H9 (cell line): ENCODE data around the gene NUP98. TPM values are rescaled to one million over a fixed set of nuclear protein-coding genes. Genes with fewer than 3 reads are reported as not detected.

ENCODE experiments used
- DNase-seq: peaks from one replicate; pipeline ENCODE4 v3.0.0-alpha.2; 2017
- H2AFZ ChIP-seq: one replicate; pipeline ENCODE4 v1.6.1; 2013; ENCODE audit warnings: mild to moderate bottlenecking, low read length, control low read depth, moderate library complexity
- H2AK5ac ChIP-seq: 2 replicates; pipeline ENCODE4 v1.6.1; 2013; ENCODE audit warnings: low read length, control low read depth, mixed read lengths; ENCODE audit not compliant: insufficient read length
- H2BK120ac ChIP-seq: one replicate; pipeline ENCODE4 v1.6.1; 2013; ENCODE audit warnings: low read depth, mild to moderate bottlenecking, low read length, control low read depth, inconsistent platforms; ENCODE audit not compliant: poor library complexity, severe bottlenecking
- H2BK12ac ChIP-seq: 2 replicates; pipeline ENCODE4 v1.6.1; 2013; ENCODE audit warnings: low read length, control low read depth, mixed read lengths, low read depth; ENCODE audit not compliant: insufficient read length
- H2BK15ac ChIP-seq: 2 replicates; pipeline ENCODE4 v1.6.1; 2013; ENCODE audit warnings: low read depth, low read length, control low read depth
- H2BK20ac ChIP-seq: one replicate; pipeline ENCODE4 v1.6.1; 2013; ENCODE audit warnings: low read depth, mild to moderate bottlenecking, low read length, control low read depth, inconsistent platforms; ENCODE audit not compliant: poor library complexity, severe bottlenecking
- H2BK5ac ChIP-seq: 2 replicates; pipeline ENCODE4 v1.6.1; 2013; ENCODE audit warnings: low read length, control low read depth, mixed read lengths; ENCODE audit not compliant: insufficient read length
- H3K14ac ChIP-seq: 2 replicates; pipeline ENCODE4 v1.6.1; 2013; ENCODE audit warnings: low read length, control low read depth; ENCODE audit not compliant: insufficient read depth
- H3K18ac ChIP-seq: 2 replicates; pipeline ENCODE4 v1.6.1; 2013; ENCODE audit warnings: low read depth, mild to moderate bottlenecking, mixed read lengths, low read length, control low read depth; ENCODE audit not compliant: insufficient read length
- H3K23ac ChIP-seq: 2 replicates; pipeline ENCODE4 v1.6.1; 2013; ENCODE audit warnings: low read length, control low read depth, mixed read lengths, low read depth; ENCODE audit not compliant: insufficient read length
- H3K23me2 ChIP-seq: 2 replicates; pipeline ENCODE4 v1.6.1; 2013; ENCODE audit warnings: low read depth, mild to moderate bottlenecking, mixed read lengths, low read length, control low read depth; ENCODE audit not compliant: insufficient read length, poor library complexity, severe bottlenecking
- H3K27ac ChIP-seq: 2 replicates; pipeline ENCODE4 v1.5.1; 2013; ENCODE audit warnings: low read length, control low read depth, mixed read lengths, low read depth; ENCODE audit not compliant: insufficient read length
- H3K27me3 ChIP-seq: 2 replicates; pipeline ENCODE4 v1.6.1; 2013; ENCODE audit warnings: low read length, control low read depth, inconsistent platforms; ENCODE audit not compliant: insufficient read depth
- H3K4ac ChIP-seq: 2 replicates; pipeline ENCODE4 v1.6.1; 2013; ENCODE audit warnings: low read depth, mild to moderate bottlenecking, control low read depth, inconsistent platforms, low read length, moderate library complexity
- H3K4me1 ChIP-seq: 2 replicates; pipeline ENCODE4 v1.6.1; 2013; ENCODE audit warnings: low read length, control low read depth, inconsistent platforms; ENCODE audit not compliant: insufficient read depth
- H3K4me2 ChIP-seq: 2 replicates; pipeline ENCODE4 v1.6.1; 2013; ENCODE audit warnings: low read length, control low read depth, mixed read lengths; ENCODE audit not compliant: insufficient read length, insufficient read depth
- H3K56ac ChIP-seq: 2 replicates; pipeline ENCODE4 v1.6.1; 2013; ENCODE audit warnings: low read depth, mild to moderate bottlenecking, mixed read lengths, low read length, control low read depth; ENCODE audit not compliant: insufficient read length
- H3K79me1 ChIP-seq: 2 replicates; pipeline ENCODE4 v1.6.1; 2013; ENCODE audit warnings: low read depth, mild to moderate bottlenecking, moderate library complexity, low read length, control low read depth, inconsistent platforms; ENCODE audit not compliant: insufficient read depth, poor library complexity, severe bottlenecking
- H3K79me2 ChIP-seq: 2 replicates; pipeline ENCODE4 v1.6.1; 2013; ENCODE audit warnings: low read length, control low read depth, inconsistent platforms; ENCODE audit not compliant: insufficient read depth
- H3K9ac ChIP-seq: 2 replicates; pipeline ENCODE4 v1.6.1; 2013; ENCODE audit warnings: low read length, control low read depth, mixed read lengths; ENCODE audit not compliant: insufficient read length; ENCODE audit errors: extremely low read depth
- H3K9me3 ChIP-seq: one replicate; pipeline ENCODE4 v1.6.1; 2013; ENCODE audit warnings: low read depth, low read length, inconsistent platforms; ENCODE audit not compliant: control insufficient read depth
- H3T11ph ChIP-seq: one replicate; pipeline ENCODE4 v1.6.1; 2013; ENCODE audit warnings: mild to moderate bottlenecking, low read length, control low read depth, inconsistent platforms
- H4K20me1 ChIP-seq: one replicate; pipeline ENCODE4 v1.6.1; 2013; ENCODE audit not compliant: control insufficient read depth, insufficient read length, insufficient read depth
- H4K5ac ChIP-seq: 2 replicates; pipeline ENCODE4 v1.6.1; 2013; ENCODE audit warnings: low read depth, mild to moderate bottlenecking, mixed read lengths, low read length, control low read depth; ENCODE audit not compliant: insufficient read length
- H4K8ac ChIP-seq: replicated peaks from 2 replicates; pipeline ENCODE4 v1.6.1; 2013; ENCODE audit warnings: low read length, control low read depth, mixed read lengths, low read depth; ENCODE audit not compliant: insufficient read length
- H4K91ac ChIP-seq: 2 replicates; pipeline ENCODE4 v1.6.1; 2013; ENCODE audit warnings: low read depth, mild to moderate bottlenecking, moderate library complexity, mixed read lengths, low read length, control low read depth; ENCODE audit not compliant: insufficient read length
- H3K27ac Mint-ChIP-seq, 3 experiments: 2 replicates in 2 of 3; 3 replicates in 1 of 3; pipeline ENCODE4 v1.8.0; 2020 to 2021; ENCODE audit warnings: mixed read lengths in 3 of 3, mild to moderate bottlenecking in 1 of 3, moderate library complexity in 1 of 3
- H3K27me3 Mint-ChIP-seq: 2 replicates; pipeline ENCODE4 v1.8.0; 2021; ENCODE audit warnings: low read depth, mild to moderate bottlenecking, moderate library complexity, mixed read lengths
- H3K36me3 Mint-ChIP-seq, 3 experiments: 2 replicates in 2 of 3; 3 replicates in 1 of 3; pipeline ENCODE4 v1.8.0; 2020 to 2021; ENCODE audit warnings: low read depth in 3 of 3, mixed read lengths in 3 of 3; ENCODE audit not compliant: insufficient read depth in 1 of 3
- H3K4me1 Mint-ChIP-seq, 2 experiments: 2 replicates each; pipeline ENCODE4 v1.8.0; 2020; ENCODE audit warnings: mixed read lengths in 2 of 2
- H3K4me3 Mint-ChIP-seq, 2 experiments: 2 replicates in 1 of 2; 3 replicates in 1 of 2; pipeline ENCODE4 v1.8.0; 2020 to 2021; ENCODE audit warnings: mild to moderate bottlenecking in 2 of 2, mixed read lengths in 2 of 2, moderate library complexity in 1 of 2
- H3K9me3 Mint-ChIP-seq, 2 experiments: 2 replicates in 1 of 2; 3 replicates in 1 of 2; pipeline ENCODE4 v1.8.0; 2020; ENCODE audit warnings: mild to moderate bottlenecking in 2 of 2, mixed read lengths in 2 of 2, moderate library complexity in 1 of 2
- CTCF ChIP-seq: fragments of 200-600 bp; sonication (generic); conservative IDR thresholded peaks from 3 replicates; pipeline ENCODE4 v1.8.0; 2021; ENCODE audit warnings: antibody characterized with exemption, mild to moderate bottlenecking
- WGBS: extraction: QIAGEN DNeasy Blood & Tissue Kit; methylation state at CpG from one replicate; pipeline ENCODE4 v1.1.7; 2013; ENCODE audit warnings: missing lambda C conversion rate, low lambda C conversion rate, mixed read lengths; ENCODE audit not compliant: insufficient read length; ENCODE audit errors: extremely low coverage; 5-methylcytosine and 5-hydroxymethylcytosine counted together
- total RNA-seq: library from RNA; stranded (reverse); gene quantifications from 2 replicates; pipeline ENCODE4 v1.2.1, GENCODE V29; 2021

The NUP98 gene
- total RNA-seq, 1 experiment from 2014 or later: 105 TPM

- Histone ChIP-seq H3K27ac (no peak overlapping the region), H3K18ac (no peak overlapping the region), H3K4me1 (no peaks in the 10 kb centered on the region), H3K23ac (no peak overlapping the region), H3T11ph (no peak overlapping the region), H2BK120ac (no peak overlapping the region), H2BK15ac (no peak overlapping the region), H3K4me2 (no peak overlapping the region), H4K8ac (no peak overlapping the region), H3K56ac (no peak overlapping the region), H3K27me3 (no peaks in the 10 kb centered on the region), H4K91ac (no peak overlapping the region), H2BK20ac (no peak overlapping the region), H2BK5ac (no peak overlapping the region), H2BK12ac (no peak overlapping the region), H3K9ac (no peak overlapping the region), H4K20me1 (no peaks in the 10 kb centered on the region), H4K5ac (no peak overlapping the region), H2AK5ac (no peak overlapping the region), H3K14ac (no peak overlapping the region), H3K79me1 (no peaks in the 10 kb centered on the region), H3K9me3 (no peaks in the 10 kb centered on the region), H2AFZ (no peak overlapping the region), H3K4ac (no peak overlapping the region), H3K23me2 (no peaks in the 10 kb centered on the region), H3K79me2 (no peaks in the 10 kb centered on the region)
- Mint-ChIP-seq H3K36me3 (peaks cover 9 to 57% (median 10%) of the 10 kb centered on the region in 3 experiments), H3K27ac (0 out of 7 replicates have a peak overlapping the region, but pooled peaks of 1 of the 3 experiments have one; percentile 16), H3K27me3 (no peaks in the 10 kb centered on the region), H3K4me3 (no peak overlapping the region), H3K4me1 (peaks cover 0 to 9% of the 10 kb centered on the region in 2 experiments; a peak in 2 of 4 replicates), H3K9me3 (no peaks in the 10 kb centered on the region)
- DNase-seq: no peak
- TF ChIP-seq CTCF: no peak
- WGBS: no CpG with 5 or more reads among the region's 5 CpGs
These were observed 127.6 kb downstream of the NUP98 start for GRCh38 chr11:3669742-3670183.
